HepG2 (cell line): ENCODE data around the gene GNPAT. TPM values are rescaled to one million over a fixed set of nuclear protein-coding genes. Genes with fewer than 3 reads are reported as not detected.
A peak's percentile ranks its signal among the peaks of the same experiment; 100 is the strongest.

Experiments
- ADNP ChIP-seq: sonication (generic); formaldehyde crosslinking; IDR thresholded peaks from 2 replicates; pipeline ENCODE4 v1.4.0; 2020; ENCODE audit warnings: missing genetic modification reagents
- FOSL2 ChIP-seq: sonication (generic); formaldehyde crosslinking; IDR thresholded peaks from 2 replicates; pipeline ENCODE4 v1.4.0; 2020; ENCODE audit warnings: missing genetic modification reagents
- HDAC1 ChIP-seq: sonication (generic); formaldehyde crosslinking; IDR thresholded peaks from 2 replicates; pipeline ENCODE4 v1.5.1; 2020; ENCODE audit warnings: mild to moderate bottlenecking, missing genetic modification reagents
- HNF1A ChIP-seq, 2 experiments: sonication (generic) in 1 of 2; formaldehyde crosslinking in 1 of 2; IDR thresholded peaks; 2 replicates each; pipeline versions ENCODE4 v1.4.0 to v1.6.1; 2016 to 2020; ENCODE audit warnings: borderline replicate concordance in 1 of 2, low read depth in 1 of 2, mild to moderate bottlenecking in 1 of 2, missing genetic modification reagents in 1 of 2
- HOXA9 ChIP-seq: sonication (generic); formaldehyde crosslinking; IDR thresholded peaks from 2 replicates; pipeline ENCODE4 v1.8.1; 2022; ENCODE audit warnings: missing genetic modification reagents, mild to moderate bottlenecking, moderate library complexity, borderline replicate concordance
- KDM3A ChIP-seq: IDR thresholded peaks from 2 replicates; pipeline ENCODE4 v1.6.1; 2018; ENCODE audit warnings: low read depth, missing compliant biosample characterization
- MED1 ChIP-seq: sonication (generic); formaldehyde crosslinking; IDR thresholded peaks from 2 replicates; pipeline ENCODE4 v1.4.0; 2020; ENCODE audit warnings: missing genetic modification reagents
- PPARG ChIP-seq: conservative IDR thresholded peaks from 2 replicates; pipeline ENCODE4 v1.6.1; 2016; ENCODE audit warnings: missing biosample characterization, missing genetic modification reagents
- RARA ChIP-seq: IDR thresholded peaks from 2 replicates; pipeline ENCODE4 v1.6.1; 2016; ENCODE audit warnings: missing genetic modification reagents, missing compliant biosample characterization
- SALL1 ChIP-seq: sonication (generic); formaldehyde crosslinking; IDR thresholded peaks from 2 replicates; pipeline ENCODE4 v1.8.0; 2022; ENCODE audit warnings: mild to moderate bottlenecking, missing genetic modification reagents
- ZMYM3 ChIP-seq: sonication (generic); formaldehyde crosslinking; IDR thresholded peaks from 2 replicates; pipeline ENCODE4 v1.5.1; 2020; ENCODE audit warnings: mild to moderate bottlenecking, missing genetic modification reagents
- ZNF614 ChIP-seq: IDR thresholded peaks from 2 replicates; pipeline ENCODE4 v1.6.1; 2018; ENCODE audit warnings: missing biosample characterization, missing genetic modification reagents, inconsistent platforms, borderline replicate concordance
- ZNF770 ChIP-seq: sonication (generic); formaldehyde crosslinking; IDR thresholded peaks from 2 replicates; pipeline ENCODE4 v1.5.0; 2020; ENCODE audit warnings: mild to moderate bottlenecking, missing genetic modification reagents
- polyA plus RNA-seq, 8 experiments: library from polyadenylated mRNA; depleted of rRNA in 3 of 8; stranded (reverse) in 7 of 8; unstranded in 1 of 8; fragments of >200 nt; fragmentation: Illumina TruSeq in 4 of 8; extraction: Trizol in 4 of 8; gene quantifications; 2 replicates each; pipeline versions ENCODE4 v1.2.1 to v1.2.3, GENCODE V29; 2011 to 2016; ENCODE audit warnings: low read depth in 4 of 8, missing spikeins in 1 of 8, mixed read lengths in 1 of 8; ENCODE audit not compliant: insufficient read depth in 1 of 8
- total RNA-seq, 5 experiments: library from RNA; depleted of rRNA; stranded (reverse); fragments of >200 nt; fragmentation: Illumina TruSeq; extraction: Trizol; gene quantifications; 2 replicates each; pipeline ENCODE4 v1.2.3, GENCODE V29; 2016; ENCODE audit warnings: low read depth in 1 of 5
- TF ChIP-seq, protein P1 (sequence below): sonication (generic); formaldehyde crosslinking; IDR thresholded peaks from 2 replicates; pipeline ENCODE4 v1.4.0; 2020; ENCODE audit warnings: missing genetic modification reagents, mild to moderate bottlenecking, borderline replicate concordance
- TF ChIP-seq, protein P2 (sequence below): sonication (generic); formaldehyde crosslinking; IDR thresholded peaks from 2 replicates; pipeline ENCODE4 v1.4.0; 2020; ENCODE audit warnings: missing genetic modification reagents, borderline replicate concordance

Gene GNPAT
- total and polyA plus RNA-seq, 2 of the 13 experiments (the other 11 are each of a cell fraction or from before 2014, with no cell fraction given), result 58.3 to 114 TPM

DNA sequence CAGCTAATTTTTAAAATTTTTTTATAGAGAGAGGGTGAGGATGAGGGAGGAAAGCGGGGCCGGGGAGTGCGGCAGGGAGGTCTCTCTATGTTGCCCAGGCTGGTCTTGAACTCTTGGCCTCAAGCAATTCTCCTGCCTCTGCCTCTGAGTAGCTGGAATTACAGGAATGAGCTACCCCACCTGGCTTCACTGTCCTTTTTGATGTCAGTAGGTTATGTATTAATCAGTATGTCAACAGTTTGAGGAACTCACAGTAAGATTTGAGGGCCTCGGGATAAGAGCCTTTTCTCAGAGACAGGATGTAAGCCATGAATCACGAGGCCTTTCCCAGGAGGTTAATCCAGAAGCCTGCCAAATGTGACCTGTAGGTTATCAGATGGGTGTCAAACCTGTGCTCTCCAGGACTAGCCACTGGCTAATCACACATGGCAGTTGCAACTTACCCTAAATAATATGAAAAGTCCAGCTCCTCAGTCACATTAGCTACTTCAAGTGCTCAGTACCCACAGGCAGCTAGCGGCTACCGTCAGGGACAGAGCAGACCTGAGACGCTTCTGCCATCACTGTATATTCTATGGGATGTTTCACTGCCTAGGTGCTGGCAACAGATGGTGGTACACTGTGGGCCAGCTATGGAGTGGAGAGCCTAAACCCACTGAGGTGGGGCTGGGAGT is 46.0 kb upstream of the GNPAT start (continued):
- TF ChIP-seq ZNF770 (CRISPR knock-in tag), result peak; percentile 72
- TF ChIP-seq FOSL2 (CRISPR knock-in tag), result peak; percentile 96
- TF ChIP-seq KDM3A, result peak; percentile 64; the same call in 1 of the 2 replicates
- TF ChIP-seq, protein P1, sequence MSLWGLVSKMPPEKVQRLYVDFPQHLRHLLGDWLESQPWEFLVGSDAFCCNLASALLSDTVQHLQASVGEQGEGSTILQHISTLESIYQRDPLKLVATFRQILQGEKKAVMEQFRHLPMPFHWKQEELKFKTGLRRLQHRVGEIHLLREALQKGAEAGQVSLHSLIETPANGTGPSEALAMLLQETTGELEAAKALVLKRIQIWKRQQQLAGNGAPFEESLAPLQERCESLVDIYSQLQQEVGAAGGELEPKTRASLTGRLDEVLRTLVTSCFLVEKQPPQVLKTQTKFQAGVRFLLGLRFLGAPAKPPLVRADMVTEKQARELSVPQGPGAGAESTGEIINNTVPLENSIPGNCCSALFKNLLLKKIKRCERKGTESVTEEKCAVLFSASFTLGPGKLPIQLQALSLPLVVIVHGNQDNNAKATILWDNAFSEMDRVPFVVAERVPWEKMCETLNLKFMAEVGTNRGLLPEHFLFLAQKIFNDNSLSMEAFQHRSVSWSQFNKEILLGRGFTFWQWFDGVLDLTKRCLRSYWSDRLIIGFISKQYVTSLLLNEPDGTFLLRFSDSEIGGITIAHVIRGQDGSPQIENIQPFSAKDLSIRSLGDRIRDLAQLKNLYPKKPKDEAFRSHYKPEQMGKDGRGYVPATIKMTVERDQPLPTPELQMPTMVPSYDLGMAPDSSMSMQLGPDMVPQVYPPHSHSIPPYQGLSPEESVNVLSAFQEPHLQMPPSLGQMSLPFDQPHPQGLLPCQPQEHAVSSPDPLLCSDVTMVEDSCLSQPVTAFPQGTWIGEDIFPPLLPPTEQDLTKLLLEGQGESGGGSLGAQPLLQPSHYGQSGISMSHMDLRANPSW (CRISPR knock-in tag), result peak; percentile 60; the same call in 1 of the 2 replicates
- TF ChIP-seq ADNP, result peak; percentile 74; the same call in 1 of the 2 replicates
- peak; percentile 54 for TF ChIP-seq SALL1 (CRISPR knock-in tag)
- peak; percentile 70; the same call in 1 of the 2 replicates for TF ChIP-seq PPARG
- TF ChIP-seq HDAC1, result peak; percentile 82
- peak; percentile 94 for TF ChIP-seq HNF1A (IDR thresholded peaks at IDR 0.05; ENCODE audit: low read depth)
- peak; percentile 98 for TF ChIP-seq HNF1A (CRISPR knock-in tag; IDR thresholded peaks at IDR 0.05; ENCODE audit: borderline replicate concordance)
- 0 out of 2 replicates have a peak, but pooled peaks have one; percentile 41 for TF ChIP-seq ZNF614 (CRISPR knock-in tag)
- no peak for TF ChIP-seq HOXA9 (CRISPR knock-in tag)
- TF ChIP-seq MED1 (CRISPR knock-in tag), result peak; percentile 50; the same call in 1 of the 2 replicates
- TF ChIP-seq RARA (CRISPR knock-in tag), result peak; percentile 94
- TF ChIP-seq, protein P2, sequence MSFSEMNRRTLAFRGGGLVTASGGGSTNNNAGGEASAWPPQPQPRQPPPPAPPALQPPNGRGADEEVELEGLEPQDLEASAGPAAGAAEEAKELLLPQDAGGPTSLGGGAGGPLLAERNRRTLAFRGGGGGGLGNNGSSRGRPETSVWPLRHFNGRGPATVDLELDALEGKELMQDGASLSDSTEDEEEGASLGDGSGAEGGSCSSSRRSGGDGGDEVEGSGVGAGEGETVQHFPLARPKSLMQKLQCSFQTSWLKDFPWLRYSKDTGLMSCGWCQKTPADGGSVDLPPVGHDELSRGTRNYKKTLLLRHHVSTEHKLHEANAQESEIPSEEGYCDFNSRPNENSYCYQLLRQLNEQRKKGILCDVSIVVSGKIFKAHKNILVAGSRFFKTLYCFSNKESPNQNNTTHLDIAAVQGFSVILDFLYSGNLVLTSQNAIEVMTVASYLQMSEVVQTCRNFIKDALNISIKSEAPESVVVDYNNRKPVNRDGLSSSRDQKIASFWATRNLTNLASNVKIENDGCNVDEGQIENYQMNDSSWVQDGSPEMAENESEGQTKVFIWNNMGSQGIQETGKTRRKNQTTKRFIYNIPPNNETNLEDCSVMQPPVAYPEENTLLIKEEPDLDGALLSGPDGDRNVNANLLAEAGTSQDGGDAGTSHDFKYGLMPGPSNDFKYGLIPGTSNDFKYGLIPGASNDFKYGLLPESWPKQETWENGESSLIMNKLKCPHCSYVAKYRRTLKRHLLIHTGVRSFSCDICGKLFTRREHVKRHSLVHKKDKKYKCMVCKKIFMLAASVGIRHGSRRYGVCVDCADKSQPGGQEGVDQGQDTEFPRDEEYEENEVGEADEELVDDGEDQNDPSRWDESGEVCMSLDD (CRISPR knock-in tag), result no peak; the same call in 1 of the 2 replicates
- peak; percentile 73 for TF ChIP-seq ZMYM3 (CRISPR knock-in tag)
